ENCODE results near the gene SAMHD1. TPM values are rescaled to one million over a fixed set of nuclear protein-coding genes. Genes with fewer than 3 reads are reported as not detected.
A peak's percentile ranks its signal among the peaks of the same experiment; 100 is the strongest.
"Not testable (repeated sequence)": the region's sequence is repeated elsewhere in the genome, so short reads cannot be mapped to it uniquely, and the experiment has no call there.

Gene SAMHD1
- 100 to 1,000 TPM in 3 of 4 donors, 10 to 100 TPM in 1; 67.5 to 161 (median 121) TPM for total RNA-seq
- 95.3 TPM for polyA plus RNA-seq
- long read RNA-seq, donor 1, full-length matches to known transcripts, result 19 of 80 reads
- long read RNA-seq, donor 1, partial matches to known transcripts, result 10 of 80 reads
- long read RNA-seq, donor 1, other reads (novel, unspliced or antisense), result 51 of 80 reads
- long read RNA-seq, donor 2, full-length matches to known transcripts, result 4 of 12 reads
- long read RNA-seq, donor 2, partial matches to known transcripts, result 2 of 12 reads
- long read RNA-seq, donor 2, other reads (novel, unspliced or antisense), result 6 of 12 reads
- long read RNA-seq, donor 3, full-length matches to known transcripts, result 32 of 139 reads
- long read RNA-seq, donor 3, partial matches to known transcripts, result 27 of 139 reads
- long read RNA-seq, donor 3, other reads (novel, unspliced or antisense), result 80 of 139 reads
- long read RNA-seq, donor 4, full-length matches to known transcripts, result 2 of 15 reads
- long read RNA-seq, donor 4, partial matches to known transcripts, result 0 of 15 reads
- long read RNA-seq, donor 4, other reads (novel, unspliced or antisense), result 13 of 15 reads

DNA sequence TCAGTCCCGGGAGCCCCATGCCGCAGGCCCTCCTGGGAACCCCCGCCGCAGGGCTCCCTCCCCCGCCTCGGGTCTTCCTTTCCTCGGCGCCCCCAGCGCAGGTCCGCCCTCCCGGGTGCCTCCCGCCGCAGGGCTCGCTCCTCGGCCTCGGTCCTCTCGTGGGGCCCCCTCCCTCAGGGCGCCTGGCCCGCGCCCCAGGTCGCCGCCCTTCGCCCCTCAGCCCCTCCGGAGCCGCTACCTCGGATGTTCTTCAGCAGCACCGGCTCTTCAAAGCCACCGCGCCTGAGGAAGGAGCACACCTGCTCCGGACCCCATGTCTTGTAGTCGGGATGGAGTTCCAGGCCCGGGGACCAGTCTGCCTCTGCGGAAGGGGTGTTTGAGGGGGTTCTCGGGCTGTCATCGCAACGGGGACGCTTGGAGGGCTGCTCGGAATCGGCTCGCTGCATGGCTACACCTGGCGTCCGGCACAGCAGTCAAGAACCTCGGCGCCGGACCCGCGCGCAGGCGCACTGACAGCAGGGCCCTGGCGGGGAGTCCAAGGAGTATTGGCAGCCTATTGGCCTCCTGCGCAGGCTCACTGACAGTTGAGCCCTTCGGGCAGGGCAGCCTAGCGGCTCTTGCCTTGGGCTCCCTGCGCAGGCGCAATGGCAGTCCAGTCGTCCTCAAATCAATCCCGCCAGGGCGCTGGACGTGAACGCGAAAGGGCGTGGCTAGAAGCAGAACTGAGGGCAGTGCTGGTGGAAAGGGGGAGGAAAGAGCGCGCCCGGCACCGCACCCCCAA is at the start of gene SAMHD1:
SAMHD1 (minus strand) TSS at position 511 of the 781 bp plus-strand sequence; CDS start at position 446, 65 bp downstream.
- under 1% methylated on average over 66 of the region's 66 CpGs for WGBS
- Histone ChIP-seq H3K4me1 (ENCODE audit: control insufficient read depth, insufficient read depth, low read length) (peaks cover 7% of the 10 kb centered on the region), H3K27ac (ENCODE audit: low read length) (peak within 1 kb of the TSS; percentile 91), H3K27me3 (ENCODE audit: control insufficient read depth, insufficient read depth) (no peaks in the 10 kb centered on the region), H3K4me3 (ENCODE audit: low read length) (peak within 1 kb of the TSS; percentile 93), H3K9me3 (ENCODE audit: control insufficient read depth, low read length) (no peaks in the 10 kb centered on the region)
- DNase-seq (peak; percentile 98 to 99 (median 99)), ATAC-seq (peak; percentile 96)
- intact Hi-C loops (cut with DNase I), result no loop called here

DNA sequence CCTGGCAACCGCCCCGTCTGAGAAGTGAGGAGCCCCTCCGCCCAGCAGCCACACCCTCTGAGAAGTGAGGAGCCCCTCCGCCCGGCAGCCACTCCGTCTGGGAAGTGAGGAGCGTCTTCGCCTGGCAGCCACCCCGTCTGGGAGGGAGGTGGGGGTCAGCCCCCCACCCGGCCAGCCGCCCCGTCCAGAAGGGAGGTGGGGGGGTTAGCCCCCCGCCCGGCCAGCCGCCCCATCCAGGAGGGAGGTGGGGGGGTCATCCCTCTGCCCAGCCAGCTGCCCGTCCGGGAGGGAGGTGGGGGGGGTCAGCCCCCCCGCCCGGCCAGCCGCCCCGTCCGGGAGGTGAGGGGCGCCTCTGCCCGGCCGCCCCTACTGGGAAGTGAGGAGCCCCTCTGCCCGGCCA is 48.7 kb upstream of the SAMHD1 start:
- DNase-seq; H3K9me3 ChIP-seq (ENCODE audit: control insufficient read depth, low read length); H3K4me1 ChIP-seq (ENCODE audit: control insufficient read depth, insufficient read depth, low read length); H3K27me3 ChIP-seq (ENCODE audit: control insufficient read depth, insufficient read depth); H3K4me3 ChIP-seq (ENCODE audit: low read length); intact Hi-C loops (cut with DNase I); H3K27ac ChIP-seq (ENCODE audit: low read length); ATAC-seq: not testable (repeated sequence)
- WGBS, result 95% methylated on average over 5 of the region's 26 CpGs

DNA sequence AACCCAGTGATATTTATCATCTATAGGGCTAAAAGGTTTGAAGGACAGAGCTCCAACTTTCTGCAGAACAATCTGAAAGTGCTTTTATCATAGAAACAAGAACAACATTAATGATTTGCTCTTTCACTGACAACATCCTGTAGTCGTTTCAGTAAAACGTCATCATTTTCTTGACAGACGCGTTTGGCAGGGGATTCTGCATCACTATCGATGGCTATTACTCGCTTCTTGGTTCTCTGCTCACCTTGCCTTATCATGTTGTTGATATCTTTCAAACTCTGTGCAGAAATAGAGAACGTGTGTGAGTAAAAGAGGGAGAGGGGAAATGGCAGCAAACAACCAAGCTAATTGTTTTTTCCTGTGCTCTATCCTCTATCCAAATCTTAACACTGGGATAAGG is 47.1 kb upstream of the SAMHD1 start:
- Histone ChIP-seq H3K4me3 (ENCODE audit: low read length) (no peak overlapping the region), H3K27me3 (ENCODE audit: control insufficient read depth, insufficient read depth) (no peaks in the 10 kb centered on the region), H3K4me1 (ENCODE audit: control insufficient read depth, insufficient read depth, low read length) (no peaks in the 10 kb centered on the region), H3K27ac (ENCODE audit: low read length) (no peak overlapping the region), H3K9me3 (ENCODE audit: control insufficient read depth, low read length) (no peaks in the 10 kb centered on the region)
- intact Hi-C loops (cut with DNase I), result no loop called here
- ATAC-seq, result no peak
- WGBS, result 82% methylated on average over 7 of the region's 7 CpGs
- DNase-seq, result no peak

DNA sequence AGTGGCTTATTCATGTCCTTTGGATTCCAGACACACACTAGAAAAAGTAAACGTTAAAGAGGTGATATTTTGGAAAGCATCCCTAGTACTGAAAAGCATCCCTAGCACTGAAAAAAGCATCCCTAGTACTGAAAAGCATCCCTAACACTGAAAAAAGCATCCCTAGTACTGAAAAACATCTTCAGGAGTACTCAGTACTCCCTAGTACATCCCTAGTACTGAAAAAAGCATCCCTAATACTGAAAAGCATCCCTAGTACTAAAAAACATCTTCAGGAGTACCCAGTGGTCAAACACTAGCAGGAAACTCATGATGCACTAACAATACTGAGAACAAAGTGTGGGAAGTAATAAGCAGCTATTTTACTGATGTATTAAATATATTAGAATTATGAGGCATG is 45.6 kb upstream of the SAMHD1 start:
- intact Hi-C loops (cut with DNase I), result no loop called here
- no peaks in the 10 kb centered on the region for H3K4me1 ChIP-seq (ENCODE audit: control insufficient read depth, insufficient read depth, low read length)
- no peaks in the 10 kb centered on the region for H3K27me3 ChIP-seq (ENCODE audit: control insufficient read depth, insufficient read depth)
- no peak overlapping the region for H3K4me3 ChIP-seq (ENCODE audit: low read length)
- no peak for ATAC-seq
- H3K27ac ChIP-seq (ENCODE audit: low read length), result no peak overlapping the region
- DNase-seq, result no peak
- 61% methylated on average over 1 of the region's 1 CpG for WGBS
- H3K9me3 ChIP-seq (ENCODE audit: control insufficient read depth, low read length), result no peaks in the 10 kb centered on the region

DNA sequence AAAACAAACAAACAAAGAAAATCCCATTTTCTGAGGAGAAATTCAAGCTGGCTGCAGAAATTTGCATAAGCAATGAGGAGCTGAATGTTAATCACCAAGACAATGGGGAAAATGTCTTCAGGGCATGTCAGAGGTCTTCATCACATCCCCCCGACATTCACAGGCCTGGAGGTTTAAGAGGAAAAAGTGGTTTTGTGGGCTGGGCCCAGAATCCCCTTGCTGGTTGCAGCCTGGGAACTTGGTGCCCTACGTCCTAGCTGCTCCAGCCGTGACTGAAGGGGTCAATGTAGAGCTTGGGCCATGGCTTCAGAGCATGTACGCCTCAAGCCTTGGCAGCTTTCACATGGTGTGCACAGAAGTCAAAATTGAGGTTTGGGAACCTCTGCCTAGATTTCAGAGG is 42.7 kb upstream of the SAMHD1 start:
- 96% methylated on average over 4 of the region's 4 CpGs for WGBS
- DNase-seq; H3K9me3 ChIP-seq (ENCODE audit: control insufficient read depth, low read length); H3K27ac ChIP-seq (ENCODE audit: low read length); ATAC-seq; H3K4me1 ChIP-seq (ENCODE audit: control insufficient read depth, insufficient read depth, low read length); intact Hi-C loops (cut with DNase I); H3K4me3 ChIP-seq (ENCODE audit: low read length); H3K27me3 ChIP-seq (ENCODE audit: control insufficient read depth, insufficient read depth): not testable (repeated sequence)

DNA sequence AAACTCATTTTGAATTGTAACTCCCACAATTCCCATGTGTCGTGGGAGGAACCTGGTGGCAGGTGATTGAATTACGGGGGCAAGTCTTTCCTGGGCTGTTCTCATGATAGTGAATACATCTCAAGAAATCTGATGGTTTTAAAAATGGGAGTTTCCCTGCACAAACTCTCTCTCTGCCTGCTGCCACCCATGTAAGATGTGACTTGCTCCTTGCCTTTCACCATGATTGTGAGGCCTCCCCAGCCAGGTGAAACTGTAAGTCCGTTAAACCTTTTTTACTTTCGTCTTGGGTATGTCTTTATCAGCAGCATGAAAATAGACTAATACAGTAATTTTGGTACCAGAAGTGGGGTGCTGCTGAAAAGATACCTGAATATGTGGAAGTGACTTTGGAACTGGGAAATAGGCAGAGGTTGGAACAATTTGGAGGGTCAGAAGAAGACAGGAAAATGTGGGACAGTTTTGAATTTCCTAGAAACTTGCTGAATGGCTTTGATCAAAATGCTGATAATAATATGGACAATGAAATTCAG is 41.4 kb upstream of the SAMHD1 start:
- DNase-seq (no peak), ATAC-seq (no peak)
- H3K9me3 ChIP-seq (ENCODE audit: control insufficient read depth, low read length), result no peaks in the 10 kb centered on the region
- no peaks in the 10 kb centered on the region for H3K27me3 ChIP-seq (ENCODE audit: control insufficient read depth, insufficient read depth)
- intact Hi-C loops (cut with DNase I), result no loop called here
- 93% methylated on average over 4 of the region's 4 CpGs for WGBS
- no peak overlapping the region for H3K4me3 ChIP-seq (ENCODE audit: low read length)
- no peak overlapping the region for H3K27ac ChIP-seq (ENCODE audit: low read length)
- H3K4me1 ChIP-seq (ENCODE audit: control insufficient read depth, insufficient read depth, low read length), result no peaks in the 10 kb centered on the region

DNA sequence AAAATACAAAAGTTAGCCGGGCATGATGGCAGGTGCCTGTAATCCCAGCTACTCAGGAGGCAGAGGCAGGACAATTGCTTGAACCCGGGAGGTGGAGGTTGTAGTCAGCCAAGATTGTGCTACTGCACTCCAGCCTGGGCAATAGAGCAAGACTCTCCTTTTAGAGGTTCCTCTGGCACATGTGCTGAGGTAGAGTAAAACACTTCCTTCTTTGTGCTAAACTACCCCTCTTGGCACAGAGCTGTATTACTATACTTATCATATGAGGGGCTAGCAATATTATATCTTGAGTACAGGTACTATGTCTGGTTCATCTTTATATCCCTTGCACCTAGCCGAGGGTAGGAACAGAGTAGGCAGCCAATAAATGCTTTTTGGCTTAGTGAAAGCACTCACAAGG is 40.2 kb upstream of the SAMHD1 start:
- no peak overlapping the region for H3K27ac ChIP-seq (ENCODE audit: low read length)
- intact Hi-C loops (cut with DNase I), result no loop called here
- no peaks in the 10 kb centered on the region for H3K27me3 ChIP-seq (ENCODE audit: control insufficient read depth, insufficient read depth)
- no peaks in the 10 kb centered on the region for H3K4me1 ChIP-seq (ENCODE audit: control insufficient read depth, insufficient read depth, low read length)
- no peaks in the 10 kb centered on the region for H3K9me3 ChIP-seq (ENCODE audit: control insufficient read depth, low read length)
- ATAC-seq, result no peak
- 95% methylated on average over 3 of the region's 3 CpGs for WGBS
- DNase-seq, result no peak
- no peak overlapping the region for H3K4me3 ChIP-seq (ENCODE audit: low read length)

DNA sequence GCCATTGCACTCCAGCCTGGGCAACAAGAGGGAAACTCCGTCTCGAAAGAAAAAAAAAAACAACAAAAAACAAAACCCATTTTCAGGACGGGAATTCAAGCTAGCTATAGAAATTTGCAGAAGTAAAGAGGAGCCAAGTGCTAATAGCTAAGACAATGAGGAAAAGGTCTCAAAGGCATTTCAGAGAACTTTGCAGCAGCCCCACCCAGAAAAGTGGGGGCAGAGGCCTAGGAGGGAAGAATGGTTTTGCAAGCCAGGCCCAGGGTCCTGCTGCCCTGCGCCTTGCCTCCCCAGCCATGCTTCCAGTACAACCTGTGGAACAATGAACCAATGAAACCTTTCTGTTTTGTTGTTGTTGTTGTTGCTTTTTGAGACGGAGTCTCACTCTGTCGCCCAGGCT is 38.3 kb upstream of the SAMHD1 start:
- Histone ChIP-seq H3K4me3 (ENCODE audit: low read length) (no peak overlapping the region), H3K27me3 (ENCODE audit: control insufficient read depth, insufficient read depth) (no peaks in the 10 kb centered on the region), H3K4me1 (ENCODE audit: control insufficient read depth, insufficient read depth, low read length) (no peaks in the 10 kb centered on the region), H3K9me3 (ENCODE audit: control insufficient read depth, low read length) (no peaks in the 10 kb centered on the region), H3K27ac (ENCODE audit: low read length) (no peak overlapping the region)
- DNase-seq (peak in 1 of 3 donors; percentile 61), ATAC-seq (no peak)
- intact Hi-C loops (cut with DNase I), result no loop called here
- 79% methylated on average over 6 of the region's 6 CpGs for WGBS

DNA sequence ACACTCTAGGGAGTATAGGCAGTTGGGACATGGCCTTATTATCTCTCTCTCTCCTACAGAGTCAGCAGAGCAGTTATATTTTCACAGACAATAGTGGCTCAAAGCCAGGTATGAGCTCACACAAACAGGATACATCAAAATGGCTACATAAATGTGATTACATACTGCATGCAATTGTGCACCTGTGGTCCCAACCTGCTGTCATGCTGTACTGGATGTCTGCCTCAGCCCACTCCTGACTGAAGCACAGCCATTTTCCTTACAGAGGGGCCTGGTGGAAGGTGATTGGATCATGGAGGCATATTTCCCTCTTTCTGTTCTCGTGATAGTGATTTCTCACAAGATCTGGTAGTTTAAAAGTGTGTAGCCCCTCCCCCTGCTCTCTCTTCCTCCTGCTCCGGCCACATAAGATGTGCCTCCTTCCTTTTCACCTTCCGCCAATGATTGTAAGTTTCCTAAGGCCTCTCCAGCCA is 37.0 kb upstream of the SAMHD1 start:
- ATAC-seq (peak; percentile 13 to 24), DNase-seq (no peak)
- intact Hi-C loops (cut with DNase I), result no loop called here
- Histone ChIP-seq H3K27me3 (ENCODE audit: control insufficient read depth, insufficient read depth) (no peaks in the 10 kb centered on the region), H3K4me1 (ENCODE audit: control insufficient read depth, insufficient read depth, low read length) (no peaks in the 10 kb centered on the region), H3K9me3 (ENCODE audit: control insufficient read depth, low read length) (no peaks in the 10 kb centered on the region), H3K27ac (ENCODE audit: low read length) (no peak overlapping the region), H3K4me3 (ENCODE audit: low read length) (no peak overlapping the region)
- WGBS, result 60% methylated on average over 3 of the region's 3 CpGs

DNA sequence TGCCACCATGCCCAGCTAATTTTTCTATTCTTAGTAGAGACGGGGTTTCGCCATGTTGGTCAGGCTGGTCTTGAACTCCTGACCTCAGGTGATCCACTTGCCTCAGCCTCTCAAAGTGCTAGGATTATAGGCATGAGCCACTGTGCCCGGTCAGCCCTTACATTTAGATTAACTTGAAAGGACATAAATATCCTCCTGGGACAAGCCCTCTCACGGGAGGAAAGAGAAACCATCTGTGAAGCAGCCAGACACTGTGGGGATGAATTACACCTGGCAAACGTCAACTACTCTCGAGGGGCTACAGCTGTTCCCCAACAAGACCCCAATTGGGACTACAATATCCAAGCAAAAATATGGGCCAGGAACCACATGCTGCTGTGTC is 32.7 kb upstream of the SAMHD1 start:
- 68% methylated on average over 6 of the region's 6 CpGs for WGBS
- intact Hi-C loops (cut with DNase I), result no loop called here

More for the DNA sequence above, 32.7 kb upstream of the SAMHD1 start:
- Histone ChIP-seq H3K4me3 (ENCODE audit: low read length) (no peak overlapping the region), H3K9me3 (ENCODE audit: control insufficient read depth, low read length) (no peaks in the 10 kb centered on the region), H3K27me3 (ENCODE audit: control insufficient read depth, insufficient read depth) (no peaks in the 10 kb centered on the region), H3K4me1 (ENCODE audit: control insufficient read depth, insufficient read depth, low read length) (no peaks in the 10 kb centered on the region), H3K27ac (ENCODE audit: low read length) (no peak overlapping the region)
- DNase-seq (no peak), ATAC-seq (no peak)
